Left lung (tissue), 10 donors: ENCODE data around the gene UNC5C. TPM values are rescaled to one million over a fixed set of nuclear protein-coding genes. Genes with fewer than 3 reads are reported as not detected.

Source experiments
- ATAC-seq: fragments of 200-7000 bp; cut with Tn5 transposase; one replicate; pipeline ENCODE4 v1.9.1; 2020; ENCODE audit warnings: moderate library complexity
- DNase-seq, 4 donors: peaks; one replicate each; pipeline ENCODE4 v3.0.0-alpha.2; 2013 to 2020
- H3K27ac ChIP-seq, 2 donors: fragments of 200-600 bp; sonication (generic) in 1 of 2; one replicate each; pipeline versions ENCODE4 v1.5.0 to v1.8.0; 2020 to 2021
- H3K27me3 ChIP-seq, 2 donors: fragments of 200-600 bp; sonication (generic) in 1 of 2; one replicate each; pipeline versions ENCODE4 v1.5.0 to v1.8.0; 2020 to 2021
- H3K36me3 ChIP-seq, 2 donors: fragments of 200-600 bp; sonication (generic) in 1 of 2; one replicate each; pipeline versions ENCODE4 v1.5.0 to v1.8.0; 2020 to 2021
- H3K4me1 ChIP-seq, 2 donors: fragments of 200-600 bp; one replicate each; pipeline ENCODE4 v1.8.0; 2021
- H3K4me3 ChIP-seq, 2 donors: fragments of 200-600 bp; sonication (generic) in 1 of 2; one replicate each; pipeline versions ENCODE4 v1.5.0 to v1.8.0; 2020 to 2021; ENCODE audit warnings: mild to moderate bottlenecking in 1 of 2
- H3K9me3 ChIP-seq, 2 donors: fragments of 200-600 bp; sonication (generic) in 1 of 2; one replicate each; pipeline versions ENCODE4 v1.5.0 to v1.8.0; 2020 to 2021
- CTCF ChIP-seq, 2 donors: fragments of 200-600 bp; sonication (generic) in 1 of 2; IDR thresholded peaks; one replicate each; pipeline versions ENCODE4 v1.5.0 to v1.8.0; 2021; ENCODE audit warnings: antibody characterized with exemption in 2 of 2
- intact Hi-C, 2 donors: fragments of 100-400 bp; cut with DNase I; formaldehyde crosslinking; loops; one replicate each; pipeline versions ENCODE4 v1.11.2 to v1.14.2; 2022
- polyA plus RNA-seq, 6 donors: library from polyadenylated mRNA; unstranded; fragments of 120-200 nt; gene quantifications; one replicate each; pipeline ENCODE4 v1.2.1, GENCODE V29; 2013; ENCODE audit not compliant: insufficient read length in 6 of 6
- total RNA-seq, 2 donors: library from RNA; stranded (reverse); fragmentation: NEBNext Ultra II Directional; extraction: Animal tissue kit (Norgen Biotek cat#: 25700); gene quantifications; one replicate each; pipeline ENCODE4 v1.2.1, GENCODE V29; 2021
- donor health status: DM: no; HTN: yes; CAD: no.
- donor health status: DM: no; HTN: no; CAD: no.

UNC5C gene
- total and polyA plus RNA-seq, 8 donors = 9.0 to 49.5 (median 40.5) TPM

GRCh38 chr4:95362906-95363558 lies 185.7 kb downstream of the UNC5C start:
- Histone ChIP-seq H3K27ac (no peak overlapping the region), H3K4me3 (no peak overlapping the region), H3K9me3 (no peaks in the 10 kb centered on the region), H3K27me3 (no peaks in the 10 kb centered on the region), H3K4me1 (peaks cover 2 to 5% of the 10 kb centered on the region in 2 donors), H3K36me3 (no peaks in the 10 kb centered on the region)
- DNase-seq = peak in 2 of 4 donors; percentile 82
- ATAC-seq = no peak
- intact Hi-C loops = no loop called here
- TF ChIP-seq CTCF (IDR thresholded peaks at IDR 0.05) = no peak

DNA sequence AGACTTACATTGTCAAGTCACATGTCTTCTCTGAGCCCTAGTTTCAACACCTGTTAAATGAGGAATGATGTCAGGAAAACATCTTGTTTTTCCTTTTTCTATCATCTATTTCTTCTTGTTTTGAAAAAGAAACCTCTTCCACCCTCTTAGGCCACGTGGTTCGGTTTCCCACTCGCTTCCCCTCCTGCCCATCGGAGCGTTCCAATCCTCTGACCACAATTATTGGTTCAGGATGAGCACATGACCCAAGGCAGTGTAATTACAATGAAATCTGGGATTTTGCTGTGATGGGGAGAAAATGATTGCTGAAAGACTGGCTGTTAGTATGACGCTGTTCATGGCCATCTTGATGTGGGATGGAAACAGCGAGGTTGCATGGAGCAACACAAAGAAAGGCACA lies 186.7 kb downstream of the UNC5C start:
- H3K27ac ChIP-seq = no peak overlapping the region
- ATAC-seq (no peak), DNase-seq (no peak)
- no peak overlapping the region for H3K4me3 ChIP-seq
- intact Hi-C loops = no loop called here
- TF ChIP-seq CTCF (IDR thresholded peaks at IDR 0.05) = no peak
- H3K4me1 ChIP-seq = peaks cover 2 to 5% of the 10 kb centered on the region in 2 donors
- no peaks in the 10 kb centered on the region for H3K36me3 ChIP-seq
- no peaks in the 10 kb centered on the region for H3K9me3 ChIP-seq
- H3K27me3 ChIP-seq = no peaks in the 10 kb centered on the region

GRCh38 chr4:95361696-95361965 lies 187.1 kb downstream of the UNC5C start:
- Histone ChIP-seq H3K4me3 (no peak overlapping the region), H3K27me3 (no peaks in the 10 kb centered on the region), H3K36me3 (no peaks in the 10 kb centered on the region), H3K9me3 (no peaks in the 10 kb centered on the region), H3K27ac (no peak overlapping the region), H3K4me1 (peaks cover 2 to 5% of the 10 kb centered on the region in 2 donors)
- no peak for TF ChIP-seq CTCF (IDR thresholded peaks at IDR 0.05)
- intact Hi-C loops = no loop called here
- no peak for ATAC-seq
- no peak for DNase-seq

DNA sequence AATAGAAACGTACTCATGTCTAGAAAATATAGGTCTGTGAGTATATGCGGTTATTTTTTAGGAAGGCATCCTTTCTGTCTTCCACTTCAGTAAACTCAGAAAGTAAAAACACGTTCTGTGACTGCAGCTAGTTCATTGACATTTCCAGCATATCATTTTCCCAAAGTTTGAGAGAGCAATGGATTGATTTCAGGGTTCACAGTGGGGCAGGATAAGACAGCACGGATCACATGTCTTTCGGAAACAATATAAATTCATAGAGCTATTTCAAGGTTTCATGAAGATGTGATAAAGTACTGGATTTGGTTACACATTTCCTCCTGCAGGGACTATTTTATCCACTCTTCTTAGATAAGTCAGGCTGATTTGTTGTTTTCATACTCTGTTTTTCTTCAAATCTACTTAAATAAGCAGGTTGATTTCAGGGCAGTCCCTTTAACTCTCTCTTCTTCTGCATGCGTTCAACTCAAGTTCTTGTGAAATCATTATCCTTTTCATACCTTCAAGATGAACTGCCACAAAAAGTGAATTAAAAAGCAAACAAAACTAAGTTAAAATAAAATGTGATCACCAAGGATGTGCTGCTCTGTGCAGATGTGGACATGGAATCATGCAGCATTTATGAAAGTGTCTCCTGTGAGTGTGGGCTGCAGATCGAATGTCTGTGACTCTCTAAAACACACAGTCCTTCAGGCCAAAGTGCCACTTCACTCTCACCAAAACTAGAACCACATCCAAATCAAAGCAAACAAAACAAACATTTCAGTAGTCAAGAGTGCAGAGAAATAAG lies 187.7 kb downstream of the UNC5C start:
- ATAC-seq = peak; percentile 55
- no peak overlapping the region for H3K27ac ChIP-seq
- H3K4me3 ChIP-seq = no peak overlapping the region
- no peak for DNase-seq
- H3K27me3 ChIP-seq = no peaks in the 10 kb centered on the region
- no peaks in the 10 kb centered on the region for H3K9me3 ChIP-seq
- TF ChIP-seq CTCF (IDR thresholded peaks at IDR 0.05) = no peak
- H3K4me1 ChIP-seq = peaks cover 2 to 5% of the 10 kb centered on the region in 2 donors
- no peaks in the 10 kb centered on the region for H3K36me3 ChIP-seq
- intact Hi-C loops = no loop called here

DNA sequence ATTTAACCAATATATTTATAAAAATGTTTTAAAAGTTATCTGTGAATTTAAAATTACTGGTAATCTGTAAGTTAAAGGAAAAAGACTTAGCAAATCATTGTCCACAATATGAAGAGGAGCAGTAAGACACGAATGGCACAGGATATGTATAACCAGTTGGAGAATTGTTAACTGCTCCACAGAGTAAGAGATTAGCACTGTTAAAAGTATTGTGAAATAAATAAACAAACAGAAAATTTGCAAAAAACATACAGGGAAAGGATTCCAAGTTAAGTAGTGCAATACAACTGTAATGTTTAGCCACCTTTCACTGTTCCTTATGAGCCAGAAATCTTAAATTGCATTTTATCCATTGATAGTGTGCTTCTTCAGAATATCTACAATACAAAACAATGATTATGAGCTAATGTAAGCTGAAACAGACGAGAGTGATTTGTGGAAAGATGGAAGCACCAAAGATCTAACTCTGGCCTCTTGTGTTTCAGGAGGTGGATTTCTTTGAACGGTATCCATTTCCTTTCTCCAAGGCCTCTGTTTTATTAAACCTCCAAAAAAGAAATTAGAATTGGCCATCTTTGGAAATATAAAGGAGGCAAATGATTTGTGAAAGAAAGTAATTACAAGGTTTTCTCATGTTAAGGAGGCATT lies 188.4 kb downstream of the UNC5C start:
- Histone ChIP-seq H3K9me3 (no peaks in the 10 kb centered on the region), H3K36me3 (no peaks in the 10 kb centered on the region), H3K27ac (no peak overlapping the region), H3K4me1 (peaks cover 2 to 5% of the 10 kb centered on the region in 2 donors), H3K27me3 (no peaks in the 10 kb centered on the region), H3K4me3 (no peak overlapping the region)
- ATAC-seq (peak; percentile 31), DNase-seq (no peak)
- TF ChIP-seq CTCF (IDR thresholded peaks at IDR 0.05) = no peak
- intact Hi-C loops = no loop called here
